Measurements from ENCODE around the gene DPRX. TPM values are rescaled to one million over a fixed set of nuclear protein-coding genes. Genes with fewer than 3 reads are reported as not detected.

The DPRX gene
- total and polyA plus RNA-seq, 2 experiments from 2014 or later, result not detected

DNA sequence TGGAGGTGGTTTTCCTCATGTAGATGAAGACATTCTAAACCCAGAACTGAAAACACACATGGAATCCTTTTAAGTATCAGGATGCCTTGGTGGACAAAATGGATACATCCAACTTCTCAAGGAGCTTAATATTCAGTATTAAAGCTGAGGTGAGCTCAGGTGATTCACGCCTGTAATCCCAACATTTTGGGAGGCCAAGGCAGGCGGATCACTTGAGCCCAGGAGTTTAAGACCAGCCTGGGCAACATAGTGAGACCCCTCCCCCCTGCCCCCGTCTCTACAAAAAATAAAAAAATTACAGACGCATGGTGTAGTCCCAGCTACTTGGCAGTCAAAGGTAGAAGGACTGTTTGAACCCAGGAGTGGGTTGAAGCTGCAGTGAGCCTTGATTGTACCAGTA is 28.8 kb downstream of the DPRX start (continued):
- TF ChIP-seq, protein P1, sequence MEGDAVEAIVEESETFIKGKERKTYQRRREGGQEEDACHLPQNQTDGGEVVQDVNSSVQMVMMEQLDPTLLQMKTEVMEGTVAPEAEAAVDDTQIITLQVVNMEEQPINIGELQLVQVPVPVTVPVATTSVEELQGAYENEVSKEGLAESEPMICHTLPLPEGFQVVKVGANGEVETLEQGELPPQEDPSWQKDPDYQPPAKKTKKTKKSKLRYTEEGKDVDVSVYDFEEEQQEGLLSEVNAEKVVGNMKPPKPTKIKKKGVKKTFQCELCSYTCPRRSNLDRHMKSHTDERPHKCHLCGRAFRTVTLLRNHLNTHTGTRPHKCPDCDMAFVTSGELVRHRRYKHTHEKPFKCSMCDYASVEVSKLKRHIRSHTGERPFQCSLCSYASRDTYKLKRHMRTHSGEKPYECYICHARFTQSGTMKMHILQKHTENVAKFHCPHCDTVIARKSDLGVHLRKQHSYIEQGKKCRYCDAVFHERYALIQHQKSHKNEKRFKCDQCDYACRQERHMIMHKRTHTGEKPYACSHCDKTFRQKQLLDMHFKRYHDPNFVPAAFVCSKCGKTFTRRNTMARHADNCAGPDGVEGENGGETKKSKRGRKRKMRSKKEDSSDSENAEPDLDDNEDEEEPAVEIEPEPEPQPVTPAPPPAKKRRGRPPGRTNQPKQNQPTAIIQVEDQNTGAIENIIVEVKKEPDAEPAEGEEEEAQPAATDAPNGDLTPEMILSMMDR (conservative IDR thresholded peaks at IDR 0.05; ENCODE audit: low read depth in 2 of 2), result no peak
- no peak for TF ChIP-seq NANOG (IDR thresholded peaks at IDR 0.05; ENCODE audit: borderline replicate concordance)
- TF ChIP-seq CREB1 (CRISPR knock-in tag; IDR thresholded peaks at IDR 0.05; ENCODE audit: low read depth), result no peak
- no peak for TF ChIP-seq POLR2AphosphoS5 (IDR thresholded peaks at IDR 0.05; ENCODE audit: low read depth)
- no peak for TF ChIP-seq EZH2 (IDR thresholded peaks at IDR 0.05; ENCODE audit: low read depth, unreplicated experiment)
- TF ChIP-seq JUNB (IDR thresholded peaks at IDR 0.05; ENCODE audit: unreplicated experiment), result no peak
- TF ChIP-seq ZNF114 (CRISPR knock-in tag; IDR thresholded peaks at IDR 0.05), result no peak

DNA sequence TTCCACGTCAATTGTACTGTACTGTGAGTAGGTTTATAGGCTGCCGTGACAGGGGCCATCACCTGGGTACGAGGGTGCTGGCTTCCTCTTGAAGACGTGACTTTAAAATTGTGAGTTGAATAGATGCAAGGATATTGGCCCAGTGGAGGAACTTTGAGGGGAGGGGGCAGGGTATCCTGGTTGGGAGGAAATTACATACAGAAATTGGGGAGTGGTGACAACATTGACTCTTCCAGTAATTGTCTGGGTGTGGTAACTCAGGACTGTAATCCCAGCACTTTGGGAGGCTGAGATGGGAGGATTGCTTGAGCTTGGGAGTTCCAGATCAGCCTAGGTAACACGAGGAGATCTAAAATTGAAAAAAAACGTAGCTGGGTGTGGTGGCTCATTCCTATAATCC is 30.4 kb downstream of the DPRX start:
- Histone ChIP-seq H3K4me1 (ENCODE audit: insufficient read depth) (peaks cover 39% of the 10 kb centered on the region), H4K20me1 (replicated peaks; ENCODE audit: insufficient read depth) (no peaks in the 10 kb centered on the region), H3K79me2 (replicated peaks; ENCODE audit: insufficient read depth) (no peaks in the 10 kb centered on the region), H3K27me3 (ENCODE audit: insufficient read depth) (no peaks in the 10 kb centered on the region), H3K27ac (ENCODE audit: low read depth) (no peak overlapping the region; the same call in 1 of the 2 replicates), H3K36me3 (ENCODE audit: insufficient read depth) (no peaks in the 10 kb centered on the region), H3F3A (replicated peaks; ENCODE audit: low read depth) (peaks cover 41% of the 10 kb centered on the region), H2AFZ (no peak overlapping the region), H3K4me3 (no peak overlapping the region), H3K4me2 (0 out of 2 replicates have a peak overlapping the region, but pooled peaks have one; percentile 61), H3K9me2 (ENCODE audit: insufficient read depth) (no peaks in the 10 kb centered on the region)
- peak overlapping the region; percentile 12; the same call in 1 of the 2 replicates for H3K27ac Mint-ChIP-seq
- peaks cover 36% of the 10 kb centered on the region for H3K4me1 Mint-ChIP-seq
- peaks cover 19% of the 10 kb centered on the region for H3K9me3 Mint-ChIP-seq
- H3K27me3 Mint-ChIP-seq (ENCODE audit: insufficient read depth, low read depth, poor library complexity), result peaks cover 9% of the 10 kb centered on the region
- ATAC-seq (no peak), DNase-seq (ENCODE audit: low spot score) (no peak)
- H3K4me3 Mint-ChIP-seq, result no peak overlapping the region
- H3K36me3 Mint-ChIP-seq (ENCODE audit: low read depth), result peaks cover 21% of the 10 kb centered on the region
- TF ChIP-seq, protein P2, sequence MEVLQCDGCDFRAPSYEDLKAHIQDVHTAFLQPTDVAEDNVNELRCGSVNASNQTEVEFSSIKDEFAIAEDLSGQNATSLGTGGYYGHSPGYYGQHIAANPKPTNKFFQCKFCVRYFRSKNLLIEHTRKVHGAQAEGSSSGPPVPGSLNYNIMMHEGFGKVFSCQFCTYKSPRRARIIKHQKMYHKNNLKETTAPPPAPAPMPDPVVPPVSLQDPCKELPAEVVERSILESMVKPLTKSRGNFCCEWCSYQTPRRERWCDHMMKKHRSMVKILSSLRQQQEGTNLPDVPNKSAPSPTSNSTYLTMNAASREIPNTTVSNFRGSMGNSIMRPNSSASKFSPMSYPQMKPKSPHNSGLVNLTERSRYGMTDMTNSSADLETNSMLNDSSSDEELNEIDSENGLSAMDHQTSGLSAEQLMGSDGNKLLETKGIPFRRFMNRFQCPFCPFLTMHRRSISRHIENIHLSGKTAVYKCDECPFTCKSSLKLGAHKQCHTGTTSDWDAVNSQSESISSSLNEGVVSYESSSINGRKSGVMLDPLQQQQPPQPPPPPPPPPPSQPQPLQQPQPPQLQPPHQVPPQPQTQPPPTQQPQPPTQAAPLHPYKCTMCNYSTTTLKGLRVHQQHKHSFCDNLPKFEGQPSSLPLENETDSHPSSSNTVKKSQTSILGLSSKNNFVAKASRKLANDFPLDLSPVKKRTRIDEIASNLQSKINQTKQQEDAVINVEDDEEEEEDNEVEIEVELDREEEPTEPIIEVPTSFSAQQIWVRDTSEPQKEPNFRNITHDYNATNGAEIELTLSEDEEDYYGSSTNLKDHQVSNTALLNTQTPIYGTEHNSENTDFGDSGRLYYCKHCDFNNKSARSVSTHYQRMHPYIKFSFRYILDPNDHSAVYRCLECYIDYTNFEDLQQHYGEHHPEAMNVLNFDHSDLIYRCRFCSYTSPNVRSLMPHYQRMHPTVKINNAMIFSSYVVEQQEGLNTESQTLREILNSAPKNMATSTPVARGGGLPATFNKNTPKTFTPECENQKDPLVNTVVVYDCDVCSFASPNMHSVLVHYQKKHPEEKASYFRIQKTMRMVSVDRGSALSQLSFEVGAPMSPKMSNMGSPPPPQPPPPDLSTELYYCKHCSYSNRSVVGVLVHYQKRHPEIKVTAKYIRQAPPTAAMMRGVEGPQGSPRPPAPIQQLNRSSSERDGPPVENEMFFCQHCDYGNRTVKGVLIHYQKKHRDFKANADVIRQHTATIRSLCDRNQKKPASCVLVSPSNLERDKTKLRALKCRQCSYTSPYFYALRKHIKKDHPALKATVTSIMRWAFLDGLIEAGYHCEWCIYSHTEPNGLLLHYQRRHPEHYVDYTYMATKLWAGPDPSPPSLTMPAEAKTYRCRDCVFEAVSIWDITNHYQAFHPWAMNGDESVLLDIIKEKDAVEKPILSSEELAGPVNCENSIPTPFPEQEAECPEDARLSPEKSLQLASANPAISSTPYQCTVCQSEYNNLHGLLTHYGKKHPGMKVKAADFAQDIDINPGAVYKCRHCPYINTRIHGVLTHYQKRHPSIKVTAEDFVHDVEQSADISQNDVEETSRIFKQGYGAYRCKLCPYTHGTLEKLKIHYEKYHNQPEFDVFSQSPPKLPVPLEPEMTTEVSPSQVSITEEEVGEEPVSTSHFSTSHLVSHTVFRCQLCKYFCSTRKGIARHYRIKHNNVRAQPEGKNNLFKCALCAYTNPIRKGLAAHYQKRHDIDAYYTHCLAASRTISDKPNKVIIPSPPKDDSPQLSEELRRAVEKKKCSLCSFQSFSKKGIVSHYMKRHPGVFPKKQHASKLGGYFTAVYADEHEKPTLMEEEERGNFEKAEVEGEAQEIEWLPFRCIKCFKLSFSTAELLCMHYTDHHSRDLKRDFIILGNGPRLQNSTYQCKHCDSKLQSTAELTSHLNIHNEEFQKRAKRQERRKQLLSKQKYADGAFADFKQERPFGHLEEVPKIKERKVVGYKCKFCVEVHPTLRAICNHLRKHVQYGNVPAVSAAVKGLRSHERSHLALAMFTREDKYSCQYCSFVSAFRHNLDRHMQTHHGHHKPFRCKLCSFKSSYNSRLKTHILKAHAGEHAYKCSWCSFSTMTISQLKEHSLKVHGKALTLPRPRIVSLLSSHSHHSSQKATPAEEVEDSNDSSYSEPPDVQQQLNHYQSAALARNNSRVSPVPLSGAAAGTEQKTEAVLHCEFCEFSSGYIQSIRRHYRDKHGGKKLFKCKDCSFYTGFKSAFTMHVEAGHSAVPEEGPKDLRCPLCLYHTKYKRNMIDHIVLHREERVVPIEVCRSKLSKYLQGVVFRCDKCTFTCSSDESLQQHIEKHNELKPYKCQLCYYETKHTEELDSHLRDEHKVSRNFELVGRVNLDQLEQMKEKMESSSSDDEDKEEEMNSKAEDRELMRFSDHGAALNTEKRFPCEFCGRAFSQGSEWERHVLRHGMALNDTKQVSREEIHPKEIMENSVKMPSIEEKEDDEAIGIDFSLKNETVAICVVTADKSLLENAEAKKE (CRISPR knock-in tag; IDR thresholded peaks at IDR 0.05), result no peak
- TF ChIP-seq EZH2 (IDR thresholded peaks at IDR 0.05; ENCODE audit: low read depth, unreplicated experiment) (no peak), POLR2AphosphoS5 (IDR thresholded peaks at IDR 0.05; ENCODE audit: low read depth) (no peak), CREB1 (CRISPR knock-in tag; IDR thresholded peaks at IDR 0.05; ENCODE audit: low read depth) (no peak), ZNF331 (CRISPR knock-in tag; IDR thresholded peaks at IDR 0.05; ENCODE audit: low read depth) (no peak), JUNB (IDR thresholded peaks at IDR 0.05; ENCODE audit: unreplicated experiment) (no peak), EZH2phosphoT487 (IDR thresholded peaks at IDR 0.05; ENCODE audit: unreplicated experiment) (no peak)
- TF ChIP-seq, protein P1 (conservative IDR thresholded peaks at IDR 0.05; ENCODE audit: low read depth in 2 of 2), result no peak
- TF ChIP-seq, protein P3, sequence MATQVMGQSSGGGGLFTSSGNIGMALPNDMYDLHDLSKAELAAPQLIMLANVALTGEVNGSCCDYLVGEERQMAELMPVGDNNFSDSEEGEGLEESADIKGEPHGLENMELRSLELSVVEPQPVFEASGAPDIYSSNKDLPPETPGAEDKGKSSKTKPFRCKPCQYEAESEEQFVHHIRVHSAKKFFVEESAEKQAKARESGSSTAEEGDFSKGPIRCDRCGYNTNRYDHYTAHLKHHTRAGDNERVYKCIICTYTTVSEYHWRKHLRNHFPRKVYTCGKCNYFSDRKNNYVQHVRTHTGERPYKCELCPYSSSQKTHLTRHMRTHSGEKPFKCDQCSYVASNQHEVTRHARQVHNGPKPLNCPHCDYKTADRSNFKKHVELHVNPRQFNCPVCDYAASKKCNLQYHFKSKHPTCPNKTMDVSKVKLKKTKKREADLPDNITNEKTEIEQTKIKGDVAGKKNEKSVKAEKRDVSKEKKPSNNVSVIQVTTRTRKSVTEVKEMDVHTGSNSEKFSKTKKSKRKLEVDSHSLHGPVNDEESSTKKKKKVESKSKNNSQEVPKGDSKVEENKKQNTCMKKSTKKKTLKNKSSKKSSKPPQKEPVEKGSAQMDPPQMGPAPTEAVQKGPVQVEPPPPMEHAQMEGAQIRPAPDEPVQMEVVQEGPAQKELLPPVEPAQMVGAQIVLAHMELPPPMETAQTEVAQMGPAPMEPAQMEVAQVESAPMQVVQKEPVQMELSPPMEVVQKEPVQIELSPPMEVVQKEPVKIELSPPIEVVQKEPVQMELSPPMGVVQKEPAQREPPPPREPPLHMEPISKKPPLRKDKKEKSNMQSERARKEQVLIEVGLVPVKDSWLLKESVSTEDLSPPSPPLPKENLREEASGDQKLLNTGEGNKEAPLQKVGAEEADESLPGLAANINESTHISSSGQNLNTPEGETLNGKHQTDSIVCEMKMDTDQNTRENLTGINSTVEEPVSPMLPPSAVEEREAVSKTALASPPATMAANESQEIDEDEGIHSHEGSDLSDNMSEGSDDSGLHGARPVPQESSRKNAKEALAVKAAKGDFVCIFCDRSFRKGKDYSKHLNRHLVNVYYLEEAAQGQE (IDR thresholded peaks at IDR 0.05; ENCODE audit: unreplicated experiment), result no peak

Data from GM23338 (cell line).